Measurements from ENCODE around the gene PTPRF.

- TF ChIP-seq POLR2A (IDR thresholded peaks at IDR 0.05) (no peak), CTCF (IDR thresholded peaks at IDR 0.05) (no peak)
Measured at GRCh38 chr1:43536196-43536863, 5.6 kb downstream of the PTPRF start.
